Activated CD8-positive, alpha-beta memory T cell treated with anti-CD3 and anti-CD28 coated beads for 1 hour (primary cell): ENCODE measurements around the gene SST.

Experiments
- DNase-seq, 2 donors: peaks; one replicate each; pipeline ENCODE4 v3.0.0-alpha.2; 2020; ENCODE audit warnings: low read depth in 1 of 2; ENCODE audit errors: extremely low read depth in 1 of 2

Gene SST

GRCh38 chr3:187636528-187636927 lies 33.7 kb downstream of the SST start:
- DNase-seq, result no peak

- no peak for DNase-seq
These were observed 39.8 kb downstream of the SST start for GRCh38 chr3:187630404-187630803.

GRCh38 chr3:187629711-187630110 lies 40.5 kb downstream of the SST start:
- DNase-seq, result no peak

- no peak for DNase-seq
These were observed 42.0 kb downstream of the SST start for GRCh38 chr3:187628169-187628568.

- DNase-seq, result no peak
These were observed 43.6 kb downstream of the SST start for GRCh38 chr3:187626581-187626980.

GRCh38 chr3:187624588-187624987 lies 45.6 kb downstream of the SST start:
- DNase-seq, result no peak

- DNase-seq, result no peak
These were observed 46.8 kb downstream of the SST start for GRCh38 chr3:187623285-187623814.

- DNase-seq, result no peak
These were observed 48.3 kb downstream of the SST start for GRCh38 chr3:187621881-187622280.

GRCh38 chr3:187619461-187619860 lies 50.7 kb downstream of the SST start:
- DNase-seq, result no peak
